GM12873 (cell line): Measurements from ENCODE around the gene ALKBH6.

ENCODE experiments used
- CTCF ChIP-seq: IDR thresholded peaks from 2 replicates; pipeline ENCODE4 v1.5.1; 2012; ENCODE audit warnings: low read depth, mild to moderate bottlenecking, moderate library complexity, low read length, control low read depth; ENCODE audit not compliant: insufficient read depth; ENCODE audit errors: missing control alignments

Gene ALKBH6

DNA sequence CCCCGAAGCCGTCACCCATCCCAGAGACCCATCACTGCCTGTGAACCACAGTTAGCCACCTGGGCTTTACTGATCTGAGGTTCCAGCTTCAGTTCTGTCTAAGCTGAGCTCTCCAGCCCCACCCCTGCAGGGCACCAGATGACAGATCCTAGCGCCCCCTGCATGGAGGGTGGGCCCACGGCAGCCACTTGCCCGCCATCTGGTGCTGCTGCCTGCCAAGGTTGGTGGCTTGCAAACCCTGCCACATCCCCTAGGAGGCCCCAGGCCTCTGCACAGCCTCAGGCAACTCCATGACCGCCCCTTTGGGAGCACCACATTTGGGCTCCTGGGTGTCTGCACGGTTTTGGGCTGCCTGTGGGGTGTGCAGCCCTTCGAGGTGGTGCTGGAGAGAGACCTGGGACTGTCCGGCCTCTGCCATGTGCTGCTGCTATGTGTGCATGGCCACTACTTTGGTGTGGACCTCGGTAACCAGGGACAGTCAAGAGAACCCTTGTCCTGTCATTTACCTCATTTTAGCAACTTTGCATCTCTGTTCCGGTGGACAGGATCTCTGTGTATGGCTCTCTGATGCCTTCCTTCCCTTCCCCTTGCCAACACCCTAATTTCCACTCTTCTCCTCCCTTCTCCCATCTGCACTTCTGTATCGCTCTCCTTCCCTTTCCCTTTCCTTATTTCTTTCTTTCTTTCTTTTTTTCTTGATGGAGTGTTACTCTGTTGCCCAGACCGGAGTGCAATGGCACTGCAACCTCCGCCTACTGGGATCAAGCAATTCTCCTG is 36.4 kb downstream of the ALKBH6 start:
- peak; percentile 62 for TF ChIP-seq CTCF

GRCh38 chr19:35975608-35976214 is 38.3 kb downstream of the ALKBH6 start:
- no peak for TF ChIP-seq CTCF

GRCh38 chr19:35973487-35973886 is 40.5 kb downstream of the ALKBH6 start:
- no peak for TF ChIP-seq CTCF

DNA sequence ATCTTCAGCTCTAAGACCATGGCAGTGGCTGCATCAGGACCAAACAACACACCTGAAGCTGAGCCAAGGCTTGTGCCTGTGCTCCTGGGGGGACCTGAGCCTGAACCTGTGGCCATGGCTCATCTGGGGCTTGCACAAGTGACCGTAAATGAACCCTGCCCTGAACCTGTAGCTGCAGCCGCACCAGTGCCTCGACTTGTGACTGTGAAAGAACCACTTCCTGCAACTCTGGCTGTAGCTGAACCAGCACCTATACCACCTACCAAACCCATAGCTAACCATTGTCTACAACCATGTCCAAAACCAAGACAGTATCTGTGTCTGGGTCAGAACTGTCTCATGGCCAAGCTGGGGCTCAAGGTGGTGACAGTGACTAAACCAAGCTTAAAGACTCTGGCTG is 47.2 kb downstream of the ALKBH6 start:
- no peak for TF ChIP-seq CTCF

DNA sequence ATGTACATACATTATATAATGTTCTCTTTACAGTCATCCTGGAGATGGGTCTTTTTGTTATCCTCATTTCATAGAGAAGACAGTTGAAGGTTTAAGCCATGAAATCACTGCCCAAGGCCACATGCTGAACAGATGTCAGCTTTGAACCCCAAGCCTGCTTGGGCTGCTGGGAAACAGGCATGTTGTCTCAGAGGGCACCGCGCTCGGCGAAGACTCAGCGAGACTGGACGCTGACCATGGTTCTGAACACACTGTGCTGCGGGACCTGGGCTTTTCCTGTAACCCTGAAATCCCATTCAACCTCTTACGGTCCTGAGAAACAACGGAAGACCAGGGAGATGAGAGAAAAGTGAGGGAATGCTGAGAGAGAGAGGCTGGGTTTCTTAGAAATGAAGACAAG is 50.5 kb downstream of the ALKBH6 start:
- no peak for TF ChIP-seq CTCF

GRCh38 chr19:35960432-35960972 is 53.5 kb downstream of the ALKBH6 start:
- no peak for TF ChIP-seq CTCF

GRCh38 chr19:35959968-35960320 is 54.1 kb downstream of the ALKBH6 start:
- TF ChIP-seq CTCF: no peak
